ENCODE measurements around the gene LCA5.

GRCh38 chr6:79557673-79558467 lies 20.6 kb upstream of the LCA5 start:
- TF ChIP-seq CTCF (IDR thresholded peaks at IDR 0.05; ENCODE audit: extremely low read depth in 1 of 2, insufficient read depth in 1 of 2, low read depth in 1 of 2, low read length in 2 of 2) (no peak), POLR2A (IDR thresholded peaks at IDR 0.05; ENCODE audit: low read depth, low read length) (no peak), JUN (IDR thresholded peaks at IDR 0.05; ENCODE audit: borderline replicate concordance, insufficient read depth, insufficient read length, low read depth) (no peak), EZH2 (IDR thresholded peaks at IDR 0.05; ENCODE audit: borderline replicate concordance, low read depth, low read length, severe bottlenecking) (no peak), MAX (IDR thresholded peaks at IDR 0.05; ENCODE audit: insufficient read depth, insufficient read length) (no peak), MYC (IDR thresholded peaks at IDR 0.05; ENCODE audit: low read depth, low read length) (no peak)

Measured in endothelial cell of umbilical vein (primary cell).